B cell (primary cell): ENCODE results near the gene ISM1. TPM values are rescaled to one million over a fixed set of nuclear protein-coding genes. Genes with fewer than 3 reads are reported as not detected.

Experiments used
- ATAC-seq: fragments of 200-7000 bp; cut with Tn5 transposase; one replicate; pipeline ENCODE4 v1.10.0; 2021; ENCODE audit warnings: low read depth, mild to moderate bottlenecking, moderate number of reproducible peaks, moderate library complexity
- CTCF ChIA-PET: fragments of 350-600 bp; sonication (Branson Sonifier 250); formaldehyde crosslinking; loops from one replicate; lab custom pipeline; 2021; ENCODE audit warnings: antibody characterized with exemption, inconsistent platforms; lab: Charles Lee
- POLR2A ChIA-PET: fragments of 350-600 bp; sonication (Branson Sonifier 250); formaldehyde crosslinking; loops from one replicate; lab custom pipeline; 2021; ENCODE audit warnings: antibody characterized with exemption; lab: Charles Lee
- DNase-seq: peaks from one replicate; pipeline ENCODE4 v3.0.0; 2013
- H2AFZ ChIP-seq: 2 replicates; pipeline ENCODE4 v1.6.1; 2012; ENCODE audit warnings: mild to moderate bottlenecking, low read depth, low read length; ENCODE audit not compliant: insufficient read depth, poor library complexity, severe bottlenecking
- H3K27ac ChIP-seq, 2 donors: 1 replicate in 1 of 2; 2 replicates in 1 of 2; pipeline ENCODE4 v1.5.1; 2012 to 2013; ENCODE audit warnings: low read length in 2 of 2, mild to moderate bottlenecking in 2 of 2, moderate library complexity in 1 of 2
- H3K27me3 ChIP-seq, 4 experiments: fragments of 200-600 bp in 1 of 4; sonication (generic) in 1 of 4; replicated peaks in 1 of 4; 1 replicate in 2 of 4; 2 replicates in 2 of 4; pipeline versions ENCODE4 v1.6.1 to v1.7.0; 2013 to 2016; ENCODE audit warnings: low read length in 3 of 4, mild to moderate bottlenecking in 2 of 4, mixed read lengths in 1 of 4, moderate library complexity in 1 of 4; ENCODE audit not compliant: insufficient read depth in 4 of 4, control insufficient read depth in 3 of 4; ENCODE audit errors: control extremely low read depth in 1 of 4
- H3K36me3 ChIP-seq, 2 experiments: replicated peaks in 1 of 2; 1 replicate in 1 of 2; 2 replicates in 1 of 2; pipeline versions ENCODE4 v1.6.1 to v1.7.1; 2013; ENCODE audit warnings: low read length in 1 of 2; ENCODE audit not compliant: insufficient read depth in 2 of 2, control insufficient read depth in 1 of 2; ENCODE audit errors: control extremely low read depth in 1 of 2, extremely low read depth in 1 of 2
- H3K4me1 ChIP-seq, 2 donors: fragments of 200-600 bp in 1 of 2; sonication (generic) in 1 of 2; 1 replicate in 1 of 2; 2 replicates in 1 of 2; pipeline versions ENCODE4 v1.5.1 to v1.6.1; 2013 to 2017; ENCODE audit warnings: low read length in 2 of 2; ENCODE audit not compliant: control insufficient read depth in 2 of 2, insufficient read depth in 2 of 2
- H3K4me2 ChIP-seq: replicated peaks from 2 replicates; pipeline ENCODE3; 2012; ENCODE audit warnings: mild to moderate bottlenecking, low read depth, low read length; ENCODE audit not compliant: poor library complexity, severe bottlenecking
- H3K4me3 ChIP-seq, 5 experiments: fragments of 200-600 bp in 1 of 5; sonication (generic) in 1 of 5; 1 replicate in 3 of 5; 2 replicates in 2 of 5; pipeline versions ENCODE4 v1.5.1 to v1.7.0; 2011 to 2016; ENCODE audit warnings: low read length in 4 of 5, mild to moderate bottlenecking in 4 of 5, low read depth in 2 of 5, control low read depth in 1 of 5, moderate library complexity in 1 of 5; ENCODE audit not compliant: insufficient read depth in 1 of 5; ENCODE audit errors: control extremely low read depth in 1 of 5, extremely low read depth in 1 of 5
- H3K79me2 ChIP-seq: fragments of 200-600 bp; sonication (generic); one replicate; pipeline ENCODE4 v1.6.0; 2016; ENCODE audit warnings: low read length; ENCODE audit not compliant: control insufficient read depth, insufficient read depth
- H3K9ac ChIP-seq: fragments of 200-600 bp; sonication (generic); 2 replicates; pipeline ENCODE4 v1.6.1; 2017; ENCODE audit warnings: mild to moderate bottlenecking, low read length, moderate library complexity
- H3K9me3 ChIP-seq, 3 donors: one replicate each; pipeline versions ENCODE4 v1.6.1 to v1.7.1; 2013; ENCODE audit warnings: low read length in 2 of 3; ENCODE audit not compliant: control insufficient read depth in 2 of 3, insufficient read depth in 1 of 3; ENCODE audit errors: control extremely low read depth in 1 of 3
- H4K20me1 ChIP-seq: 2 replicates; pipeline ENCODE4 v1.6.0; 2012; ENCODE audit warnings: mild to moderate bottlenecking, low read length; ENCODE audit not compliant: insufficient read depth, control insufficient read depth, poor library complexity, severe bottlenecking
- H3K27ac Mint-ChIP-seq: one replicate; pipeline ENCODE4 v1.8.0; 2021; ENCODE audit warnings: mixed read lengths
- H3K27me3 Mint-ChIP-seq: one replicate; pipeline ENCODE4 v1.8.0; 2021; ENCODE audit warnings: mixed read lengths
- H3K4me1 Mint-ChIP-seq: one replicate; pipeline ENCODE4 v1.8.0; 2021; ENCODE audit warnings: mixed read lengths
- H3K4me3 Mint-ChIP-seq: one replicate; pipeline ENCODE4 v1.8.0; 2021; ENCODE audit warnings: mixed read lengths
- H3K9me3 Mint-ChIP-seq: one replicate; pipeline ENCODE4 v1.8.0; 2022; ENCODE audit warnings: mixed read lengths; ENCODE audit not compliant: insufficient read depth
- CTCF ChIP-seq: fragments of 200-600 bp; IDR thresholded peaks from one replicate; pipeline ENCODE4 v1.8.0; 2022; ENCODE audit warnings: antibody characterized with exemption, mild to moderate bottlenecking
- EZH2 ChIP-seq: IDR thresholded peaks from 2 replicates; pipeline ENCODE4 v1.6.1; 2012; ENCODE audit warnings: borderline replicate concordance, low read depth, mild to moderate bottlenecking, moderate library complexity, low read length; ENCODE audit not compliant: insufficient read depth, poor library complexity, severe bottlenecking
- WGBS: methylation state at CpG from one replicate; pipeline ENCODE4 v1.1.5; 2013; ENCODE audit warnings: missing lambda C conversion rate; ENCODE audit not compliant: insufficient coverage; 5-methylcytosine and 5-hydroxymethylcytosine counted together
- intact Hi-C: fragments of 100-400 bp; cut with micrococcal nuclease; formaldehyde crosslinking; loops from one replicate; pipeline ENCODE4 v1.10.0; 2022
- polyA plus RNA-seq: library from polyadenylated mRNA; depleted of rRNA; stranded (reverse); fragments of >200 nt; gene quantifications from 2 replicates; pipeline ENCODE4 v1.2.3, GENCODE V29; 2012
- total RNA-seq, 2 donors: library from RNA; stranded (reverse); fragments of 120-200 nt in 1 of 2; gene quantifications; 1 replicate in 1 of 2; 2 replicates in 1 of 2; pipeline versions ENCODE4 v1.2.3 to v1.2.4, GENCODE V29; 2013 to 2022

ISM1 gene
- total and polyA plus RNA-seq, 2 donors (not counting 1 experiment from before 2014, with no cell fraction given), result not detected

- H3K9me3 Mint-ChIP-seq, result peaks cover 4% of the 10 kb centered on the region
- no peak overlapping the region for H2AFZ ChIP-seq
- no peak overlapping the region for H3K27ac Mint-ChIP-seq
- no peak overlapping the region for H3K9ac ChIP-seq
- TF ChIP-seq CTCF (no peak), EZH2 (no peak)
- no peak overlapping the region for H3K4me3 ChIP-seq
- peaks cover 6% of the 10 kb centered on the region for H3K27me3 Mint-ChIP-seq
- peaks cover 0 to 5% (median 0%) of the 10 kb centered on the region in 3 donors for H3K9me3 ChIP-seq
- H3K79me2 ChIP-seq, result no peaks in the 10 kb centered on the region
- intact Hi-C loops, result no loop called here
- no peaks in the 10 kb centered on the region for H3K4me1 ChIP-seq
- H3K36me3 ChIP-seq, result no peaks in the 10 kb centered on the region
- no peak overlapping the region for H3K4me3 Mint-ChIP-seq
- no peaks in the 10 kb centered on the region for H3K4me1 Mint-ChIP-seq
- no peak overlapping the region for H3K27ac ChIP-seq
- H4K20me1 ChIP-seq, result no peaks in the 10 kb centered on the region
- WGBS, result no CpG with 5 or more reads among the region's 1 CpG
- CTCF ChIA-PET, result no interaction called here
- DNase-seq (no peak), ATAC-seq (no peak)
- peaks cover 0 to 3% (median 0%) of the 10 kb centered on the region in 4 experiments for H3K27me3 ChIP-seq
- POLR2A ChIA-PET, result no interaction called here
- no peak overlapping the region for H3K4me2 ChIP-seq
These were observed 38.1 kb upstream of the ISM1 start for GRCh38 chr20:13183005-13183404.

- intact Hi-C loops, result no loop called here
- POLR2A ChIA-PET, result no interaction called here
- Mint-ChIP-seq H3K27ac (no peak overlapping the region), H3K27me3 (peaks cover 11% of the 10 kb centered on the region), H3K4me3 (no peak overlapping the region), H3K9me3 (peaks cover 7% of the 10 kb centered on the region), H3K4me1 (no peaks in the 10 kb centered on the region)
- Histone ChIP-seq H3K4me1 (no peaks in the 10 kb centered on the region), H3K36me3 (no peaks in the 10 kb centered on the region), H3K4me2 (no peak overlapping the region), H4K20me1 (no peaks in the 10 kb centered on the region), H3K9me3 (peaks cover 0 to 5% (median 0%) of the 10 kb centered on the region in 3 donors), H3K9ac (no peak overlapping the region), H2AFZ (no peak overlapping the region), H3K4me3 (no peak overlapping the region), H3K27me3 (peaks cover 0 to 3% (median 0%) of the 10 kb centered on the region in 4 experiments), H3K27ac (no peak overlapping the region), H3K79me2 (no peaks in the 10 kb centered on the region)
- CTCF ChIA-PET, result no interaction called here
- DNase-seq, result no peak
- WGBS, result no CpG with 5 or more reads among the region's 3 CpGs
- TF ChIP-seq CTCF, result no peak
- no peak for TF ChIP-seq EZH2
- ATAC-seq, result no peak
These were observed 34.9 kb upstream of the ISM1 start for GRCh38 chr20:13186043-13186774.
